Globus pallidus (tissue), 1 donor: ENCODE data around the gene JPT2.

Experiments used
- DNase-seq: peaks from one replicate; pipeline ENCODE4 v3.0.0-alpha.2; 2015; ENCODE audit warnings: low spot score

JPT2 gene

GRCh38 chr16:1651974-1652312 is 26.1 kb upstream of the JPT2 start:
- no peak for DNase-seq

GRCh38 chr16:1653023-1653422 is 25.1 kb upstream of the JPT2 start:
- DNase-seq = no peak

DNA sequence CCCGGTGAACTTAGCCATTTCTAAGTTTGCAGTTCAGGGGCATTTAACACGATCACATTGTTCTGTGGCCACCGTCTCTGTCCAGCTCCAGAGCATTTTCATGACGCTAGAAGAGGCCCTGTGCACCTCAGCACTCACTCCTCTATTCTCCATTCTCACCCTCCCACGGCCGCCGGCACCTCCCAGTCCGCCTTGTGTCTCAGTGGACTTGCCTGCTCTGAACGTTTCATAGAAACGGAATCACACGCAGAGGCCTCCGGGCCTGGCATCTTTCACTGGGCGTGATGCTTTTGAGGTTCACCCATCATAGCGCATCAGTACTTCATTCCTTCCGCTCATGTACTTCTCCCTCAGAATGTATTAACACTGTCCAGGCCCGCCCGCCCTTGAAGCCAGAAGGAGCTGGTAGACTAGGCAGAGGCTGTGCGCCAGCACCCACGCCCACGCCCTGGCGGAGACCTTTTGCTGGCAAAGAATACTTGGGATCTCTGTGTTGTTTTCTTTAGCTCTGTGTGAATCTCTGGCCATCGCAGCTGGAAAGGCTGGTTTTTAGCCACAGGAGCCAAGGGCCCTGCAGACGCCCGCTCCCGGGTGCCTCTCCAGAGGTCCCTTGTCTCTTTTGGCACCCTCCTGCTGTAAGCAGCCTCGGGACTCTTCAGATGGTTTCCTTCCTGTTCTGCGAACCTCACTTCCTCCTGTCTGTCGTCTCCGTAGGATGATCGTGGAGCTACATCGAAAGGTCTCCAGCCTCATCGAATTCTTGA is 23.4 kb upstream of the JPT2 start:
- DNase-seq = no peak

- no peak for DNase-seq
These were observed 22.7 kb upstream of the JPT2 start for GRCh38 chr16:1655269-1655807.

DNA sequence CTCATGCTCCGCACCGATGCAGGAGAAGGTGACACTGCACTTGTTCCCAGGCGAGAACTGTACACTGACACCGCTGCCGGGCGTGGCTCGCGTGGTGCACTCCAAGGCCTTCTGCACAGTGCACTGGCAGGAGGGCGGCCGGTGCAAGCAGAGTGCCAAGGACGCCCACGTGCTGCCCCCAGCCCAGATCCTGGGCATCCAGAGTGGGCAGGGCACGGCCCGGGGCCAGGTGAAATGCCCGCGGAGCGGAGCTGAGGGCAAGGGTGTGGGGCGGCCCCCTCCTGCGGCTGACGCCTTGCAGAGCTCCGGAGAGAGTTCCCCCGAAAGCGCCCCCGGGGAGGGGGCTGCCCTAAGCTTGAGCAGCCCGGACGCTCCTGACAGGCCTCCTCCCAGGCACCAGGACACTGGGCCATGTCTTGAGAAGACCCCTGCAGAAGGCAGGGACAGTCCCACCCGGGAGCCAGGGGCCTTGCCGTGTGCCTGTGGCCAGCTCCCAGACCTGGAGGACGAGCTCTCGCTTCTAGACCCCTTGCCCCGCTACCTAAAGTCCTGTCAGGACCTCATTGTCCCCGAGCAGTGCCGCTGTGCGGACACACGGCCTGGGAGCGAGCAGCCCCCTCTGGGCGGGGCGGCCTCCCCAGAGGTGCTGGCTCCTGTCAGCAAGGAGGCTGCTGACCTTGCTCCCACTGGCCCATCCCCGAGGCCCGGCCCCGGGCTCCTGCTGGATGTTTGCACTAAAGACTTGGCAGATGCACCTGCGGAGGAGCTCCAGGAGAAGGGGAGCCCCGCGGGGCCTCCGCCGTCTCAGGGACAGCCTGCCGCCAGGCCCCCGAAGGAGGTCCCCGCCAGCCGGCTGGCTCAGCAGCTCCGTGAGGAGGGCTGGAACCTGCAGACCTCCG is 21.9 kb upstream of the JPT2 start:
- DNase-seq = no peak

DNA sequence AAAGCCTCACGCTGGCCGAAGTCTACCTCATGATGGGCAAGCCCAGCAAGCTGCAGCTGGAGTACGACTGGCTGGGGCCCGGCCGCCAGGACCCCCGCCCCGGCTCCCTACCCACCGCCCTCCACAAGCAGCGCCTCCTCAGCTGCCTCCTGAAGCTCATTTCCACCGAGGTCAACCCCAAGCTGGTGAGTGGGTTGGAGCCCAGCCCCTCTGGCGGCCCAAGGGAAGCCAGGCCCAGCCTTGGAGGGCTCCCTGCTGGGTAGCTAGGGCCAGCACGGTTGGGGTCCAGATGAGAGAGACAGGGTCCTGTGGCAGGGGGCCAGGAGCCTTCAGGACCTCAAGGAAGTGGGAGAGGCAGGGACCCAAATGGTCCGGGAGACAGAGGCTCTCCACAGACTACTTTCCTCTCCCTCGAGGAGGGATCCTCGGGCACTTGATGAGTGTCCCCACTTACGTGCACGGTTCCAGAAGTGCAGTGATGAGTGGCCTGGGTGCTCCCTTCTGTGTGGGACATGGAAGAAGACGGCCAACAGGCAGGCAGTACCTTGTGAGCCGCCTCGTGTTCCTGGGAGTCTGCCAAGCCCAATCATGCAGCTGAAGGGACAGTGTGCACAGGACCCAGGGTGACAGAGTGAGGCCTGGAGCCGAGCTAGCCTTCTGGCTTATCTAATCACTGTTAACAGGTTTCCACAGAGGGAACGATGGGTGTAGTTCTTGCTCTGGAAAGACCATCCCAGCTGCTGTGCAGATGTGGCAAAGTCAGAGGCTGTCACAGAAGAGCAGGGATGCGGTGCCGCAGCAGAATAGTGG is 21.1 kb upstream of the JPT2 start:
- no peak for DNase-seq

GRCh38 chr16:1657841-1658240 is 20.2 kb upstream of the JPT2 start:
- DNase-seq = no peak

- no peak for DNase-seq
These were observed 19.0 kb upstream of the JPT2 start for GRCh38 chr16:1659031-1659430.

GRCh38 chr16:1661826-1662225 is 16.3 kb upstream of the JPT2 start:
- DNase-seq = no peak

DNA sequence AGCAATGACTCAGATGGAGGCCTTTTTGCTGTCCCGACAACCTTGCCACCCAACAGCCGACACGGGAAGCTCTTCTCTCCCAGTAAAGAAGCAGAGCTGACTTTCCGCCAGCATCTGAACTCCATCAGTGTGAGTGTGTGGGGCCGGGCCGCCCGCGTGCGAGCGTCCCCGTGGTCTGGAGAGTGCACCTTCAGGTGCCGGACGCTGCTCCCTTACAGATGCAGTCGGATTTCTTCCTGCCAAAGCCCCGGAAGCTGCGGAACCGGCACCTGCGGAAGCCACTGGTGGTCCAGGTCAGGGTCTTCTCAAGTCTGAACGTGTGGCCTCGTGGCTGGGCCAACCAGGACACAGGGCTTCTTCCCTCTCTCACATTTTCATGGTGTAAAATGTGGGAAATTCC is 15.5 kb upstream of the JPT2 start:
- DNase-seq = no peak

DNA sequence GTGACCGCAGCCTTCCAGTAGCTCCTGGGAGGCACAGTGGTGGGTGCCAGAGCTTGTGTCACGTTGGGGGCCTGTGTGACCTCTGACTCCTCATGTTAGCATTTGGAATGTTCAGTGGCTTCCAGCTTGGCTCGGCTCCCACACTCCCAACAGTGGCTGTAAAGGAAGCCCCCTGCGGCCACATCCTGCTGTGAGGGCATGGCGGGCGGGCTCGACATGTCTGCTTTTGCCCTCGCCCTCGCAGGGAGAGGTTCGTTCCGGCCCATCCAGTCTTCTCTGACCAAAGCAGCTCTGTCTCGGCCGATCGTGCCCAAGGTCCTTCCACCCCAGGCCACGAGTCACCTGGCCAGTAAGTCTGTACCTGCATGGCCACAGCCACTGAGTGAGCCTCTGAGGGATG is 12.2 kb upstream of the JPT2 start:
- no peak for DNase-seq

- DNase-seq = no peak
These were observed 11.8 kb upstream of the JPT2 start for GRCh38 chr16:1666316-1666715.

GRCh38 chr16:1667271-1667670 is 10.8 kb upstream of the JPT2 start:
- DNase-seq = no peak

DNA sequence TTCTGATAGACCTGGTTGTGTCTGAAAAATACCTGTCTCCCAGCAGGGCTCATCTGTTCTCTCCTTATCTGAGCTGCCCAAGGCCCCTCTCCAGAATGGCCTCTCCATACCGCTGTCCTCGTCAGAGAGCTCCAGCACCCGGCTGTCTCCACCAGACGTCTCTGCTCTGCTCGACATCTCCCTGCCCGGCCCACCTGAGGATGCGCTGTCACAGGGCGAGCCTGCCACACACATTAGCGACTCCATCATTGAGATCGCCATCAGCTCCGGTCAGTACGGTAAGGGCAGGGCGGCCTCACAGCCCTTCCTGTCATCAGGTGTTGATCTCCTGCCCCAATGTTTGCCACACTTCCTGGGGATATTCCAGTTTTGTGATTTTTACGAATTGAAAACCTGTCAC is 10.2 kb upstream of the JPT2 start:
- no peak for DNase-seq

DNA sequence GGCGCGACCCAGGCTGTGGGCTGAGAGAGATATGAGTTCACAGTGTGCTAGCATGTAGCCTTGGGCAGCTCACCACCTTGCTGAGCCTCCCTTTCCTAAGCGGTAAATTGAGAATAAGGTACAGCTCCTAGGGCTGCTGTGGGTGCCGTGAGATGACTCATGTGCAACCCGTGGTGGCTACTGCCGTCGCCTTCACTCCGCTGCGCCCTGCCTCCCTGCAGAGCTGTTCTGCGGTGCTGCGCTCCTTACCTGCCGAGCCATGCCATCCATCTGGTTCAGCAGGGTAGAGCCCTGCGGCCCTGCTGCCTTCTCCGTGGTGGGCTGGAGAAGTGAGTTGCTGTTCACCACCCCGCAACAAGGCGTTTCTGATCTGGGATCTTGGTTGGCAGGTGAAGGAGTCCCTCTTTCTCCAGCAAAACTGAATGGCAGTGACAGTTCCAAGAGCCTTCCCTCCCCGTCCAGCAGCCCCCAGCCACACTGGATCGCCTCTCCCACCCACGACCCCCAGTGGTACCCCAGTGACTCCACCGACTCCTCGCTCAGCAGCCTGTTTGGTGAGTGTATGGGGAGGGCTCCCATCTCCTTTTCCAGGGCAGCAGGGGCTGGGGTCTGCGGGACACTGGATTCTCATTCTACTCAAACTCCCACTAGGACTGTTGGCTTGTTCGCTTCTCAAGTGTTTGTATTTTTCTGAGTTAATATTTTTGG is 9.3 kb upstream of the JPT2 start:
- no peak for DNase-seq

- no peak for DNase-seq
These were observed 8.4 kb upstream of the JPT2 start for GRCh38 chr16:1669698-1670097.

- no peak for DNase-seq
These were observed 7.7 kb upstream of the JPT2 start for GRCh38 chr16:1670371-1670770.

- no peak for DNase-seq
These were observed 7.2 kb upstream of the JPT2 start for GRCh38 chr16:1670866-1671265.

DNA sequence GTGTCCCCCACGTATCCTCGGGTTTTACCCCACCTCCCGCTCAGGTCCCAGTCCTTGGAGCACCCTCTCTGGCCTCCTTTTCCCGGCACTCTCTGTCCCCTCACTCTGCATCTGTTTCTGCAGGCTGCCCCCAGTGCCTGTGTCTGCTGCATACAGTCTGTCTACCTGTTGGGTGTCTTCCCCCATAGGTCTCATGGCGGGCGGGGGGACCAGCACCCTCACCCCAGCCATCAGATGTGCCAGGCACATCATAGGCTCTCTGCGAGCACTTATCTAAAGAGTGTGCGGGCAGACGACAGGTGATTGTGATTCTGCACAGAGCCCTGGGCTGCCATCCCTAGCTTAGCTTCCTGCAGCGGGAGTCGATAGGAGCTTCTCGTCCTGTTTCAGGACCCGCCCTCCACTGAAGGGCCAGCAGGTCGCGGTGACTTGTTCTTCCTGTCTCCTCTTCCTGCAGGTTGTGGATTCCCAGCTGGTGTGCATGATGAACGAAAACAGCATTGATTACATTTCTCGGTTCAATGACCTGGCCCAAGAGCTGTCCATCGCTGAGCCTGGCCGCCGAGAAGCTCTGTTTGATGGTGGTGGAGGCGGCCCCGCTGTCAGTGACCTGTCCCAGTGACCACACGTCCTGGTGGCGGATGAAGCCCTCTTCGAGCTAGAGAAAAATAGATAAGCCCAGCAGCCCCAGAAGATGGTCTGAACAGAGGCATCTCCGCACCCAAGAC is 4.5 kb upstream of the JPT2 start:
- no peak for DNase-seq

DNA sequence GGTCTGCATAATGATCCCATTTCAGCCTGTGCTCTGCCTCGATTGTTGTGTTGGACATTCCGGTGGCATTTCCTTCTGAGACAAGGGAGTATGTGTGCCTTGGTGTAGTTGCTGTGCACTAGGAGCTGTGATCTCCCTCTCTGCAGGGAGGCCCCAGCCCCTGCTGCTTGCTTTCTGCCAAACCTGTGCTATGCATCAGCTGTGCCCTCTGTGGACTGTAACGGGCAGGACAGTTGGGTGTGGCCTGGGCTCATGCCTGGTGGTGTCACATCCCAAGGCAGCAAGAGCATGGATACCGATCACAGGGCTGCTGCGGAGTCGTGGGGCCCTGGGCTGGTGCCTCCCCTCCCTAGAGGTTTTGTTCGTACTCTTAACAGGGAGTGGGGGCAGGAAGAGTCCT is 3.8 kb upstream of the JPT2 start:
- DNase-seq = no peak
